ENCODE results near the gene ZBED6. TPM values are rescaled to one million over a fixed set of nuclear protein-coding genes. Genes with fewer than 3 reads are reported as not detected.

The ZBED6 gene
- total and polyA plus RNA-seq, 9 of the 15 experiments (the other 6 are each of a cell fraction or from before 2014, with no cell fraction given), result 0.21 to 16.6 (median 5.0) TPM

- TF ChIP-seq GABPB2 (CRISPR knock-in tag; conservative IDR thresholded peaks at IDR 0.05) (no peak), PHTF2 (CRISPR knock-in tag; IDR thresholded peaks at IDR 0.05) (no peak), LCOR (CRISPR knock-in tag; IDR thresholded peaks at IDR 0.05) (no peak), POLR2G (IDR thresholded peaks at IDR 0.05; ENCODE audit: low read depth, low read length) (peak; percentile 88), RUNX1 (IDR thresholded peaks at IDR 0.05; ENCODE audit: low read depth) (no peak), NBN (IDR thresholded peaks at IDR 0.05; ENCODE audit: low read depth) (no peak; the same call in 1 of the 2 replicates), CBFA2T3 (IDR thresholded peaks at IDR 0.05) (peak; percentile 49; the same call in 1 of the 2 replicates), TAF9B (IDR thresholded peaks at IDR 0.05; ENCODE audit: partially characterized antibody) (peak; percentile 76), HINFP (tag; conservative IDR thresholded peaks at IDR 0.05; ENCODE audit: low read depth) (no peak), MLLT1 (IDR thresholded peaks at IDR 0.05) (no peak), MYC (IDR thresholded peaks at IDR 0.05; ENCODE audit: low read depth, low read length) (peak; percentile 88), MYC (CRISPR knock-in tag; IDR thresholded peaks at IDR 0.05; ENCODE audit: borderline replicate concordance, low read depth) (0 out of 2 replicates have a peak, but pooled peaks have one; percentile 54), MITF (IDR thresholded peaks at IDR 0.05) (peak; percentile 89), TBL1XR1 (IDR thresholded peaks at IDR 0.05; ENCODE audit: low read length in 2 of 2) (peak; percentile 39 to 64; a peak in 2 of 4 replicates), DPF2 (IDR thresholded peaks at IDR 0.05) (peak; percentile 64)
These were observed at the start of gene ZBED6, which contains the start of gene ZC3H11A (continued) for GRCh38 chr1:203795441-203796235.

Data from K562 (cell line).